Stimulated activated CD4-positive, alpha-beta T cell treated with anti-CD3 and anti-CD28 coated beads, Interleukin-2, amount 100 ng/mL, for 4 hours (primary cell): ENCODE results near the gene PCDHB7.
"Not testable (repeated sequence)": the region's sequence is repeated elsewhere in the genome, so short reads cannot be mapped to it uniquely, and the experiment has no call there.

ENCODE experiments used
- DNase-seq: peaks from one replicate; pipeline ENCODE4 v3.0.0-alpha.2; 2020; ENCODE audit warnings: low read depth

Gene PCDHB7

GRCh38 chr5:141180313-141180712, 7.9 kb downstream of the PCDHB7 start:
- DNase-seq, result no peak

DNA sequence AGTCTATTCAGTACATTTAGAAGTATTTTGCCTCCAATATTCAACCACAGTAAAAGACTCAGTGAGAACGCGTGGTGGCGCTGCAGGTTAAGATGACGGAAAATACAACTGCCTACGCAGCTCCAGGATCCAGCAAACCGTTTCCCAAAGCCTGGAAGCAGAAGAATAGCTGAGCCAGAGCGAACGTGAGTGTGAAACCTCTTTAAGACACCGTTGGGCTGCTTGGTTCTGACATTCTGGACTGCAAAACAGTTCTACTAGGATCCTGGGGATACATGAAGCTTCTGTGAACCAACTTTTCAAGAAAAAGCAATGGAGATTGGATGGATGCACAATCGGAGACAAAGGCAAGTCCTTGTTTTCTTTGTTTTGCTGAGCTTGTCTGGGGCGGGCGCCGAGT, 9.8 kb downstream of the PCDHB7 start, which contains the start of gene PCDHB16:
Gene PCDHB16 (plus strand): TSS at position 140 of the 400 bp plus-strand sequence. CDS start 173 bp downstream, at position 313.
- DNase-seq, result no peak

DNA sequence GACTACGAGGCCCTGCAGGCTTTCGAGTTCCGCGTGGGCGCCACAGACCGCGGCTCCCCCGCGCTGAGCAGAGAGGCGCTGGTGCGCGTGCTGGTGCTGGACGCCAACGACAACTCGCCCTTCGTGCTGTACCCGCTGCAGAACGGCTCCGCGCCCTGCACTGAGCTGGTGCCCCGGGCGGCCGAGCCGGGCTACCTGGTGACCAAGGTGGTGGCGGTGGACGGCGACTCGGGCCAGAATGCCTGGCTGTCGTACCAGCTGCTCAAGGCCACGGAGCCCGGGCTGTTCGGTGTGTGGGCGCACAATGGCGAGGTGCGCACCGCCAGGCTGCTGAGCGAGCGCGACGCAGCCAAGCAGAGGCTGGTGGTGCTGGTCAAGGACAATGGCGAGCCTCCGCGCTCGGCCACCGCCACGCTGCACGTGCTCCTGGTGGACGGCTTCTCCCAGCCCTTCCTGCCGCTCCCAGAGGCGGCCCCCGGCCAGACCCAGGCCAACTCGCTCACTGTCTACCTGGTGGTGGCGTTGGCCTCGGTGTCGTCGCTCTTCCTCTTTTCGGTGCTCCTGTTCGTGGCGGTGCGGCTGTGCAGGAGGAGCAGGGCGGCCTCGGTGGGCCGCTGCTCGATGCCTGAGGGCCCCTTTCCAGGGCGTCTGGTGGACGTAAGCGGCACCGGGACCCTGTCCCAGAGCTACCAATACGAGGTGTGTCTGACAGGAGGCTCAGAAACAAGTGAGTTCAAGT, 11.8 kb downstream of the PCDHB7 start:
- not testable (repeated sequence) for DNase-seq

GRCh38 chr5:141186897-141187512, 14.6 kb downstream of the PCDHB7 start, which contains the start of gene PCDHB9:
Gene PCDHB9, plus strand, starts transcription at chr5:141187161. Its CDS starts 158 bp downstream, at chr5:141187319.
- DNase-seq, result no peak

- not testable (repeated sequence) for DNase-seq
Measured at GRCh38 chr5:141188682-141189081, 16.2 kb downstream of the PCDHB7 start.

DNA sequence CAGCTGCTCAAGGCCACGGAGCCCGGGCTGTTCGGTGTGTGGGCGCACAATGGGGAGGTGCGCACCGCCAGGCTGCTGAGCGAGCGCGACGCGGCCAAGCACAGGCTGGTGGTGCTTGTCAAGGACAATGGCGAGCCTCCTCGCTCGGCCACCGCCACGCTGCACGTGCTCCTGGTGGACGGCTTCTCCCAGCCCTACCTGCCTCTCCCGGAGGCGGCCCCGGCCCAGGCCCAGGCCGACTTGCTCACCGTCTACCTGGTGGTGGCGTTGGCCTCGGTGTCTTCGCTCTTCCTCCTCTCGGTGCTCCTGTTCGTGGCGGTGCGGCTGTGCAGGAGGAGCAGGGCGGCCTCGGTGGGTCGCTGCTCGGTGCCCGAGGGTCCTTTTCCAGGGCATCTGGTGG, 16.7 kb downstream of the PCDHB7 start:
- not testable (repeated sequence) for DNase-seq

DNA sequence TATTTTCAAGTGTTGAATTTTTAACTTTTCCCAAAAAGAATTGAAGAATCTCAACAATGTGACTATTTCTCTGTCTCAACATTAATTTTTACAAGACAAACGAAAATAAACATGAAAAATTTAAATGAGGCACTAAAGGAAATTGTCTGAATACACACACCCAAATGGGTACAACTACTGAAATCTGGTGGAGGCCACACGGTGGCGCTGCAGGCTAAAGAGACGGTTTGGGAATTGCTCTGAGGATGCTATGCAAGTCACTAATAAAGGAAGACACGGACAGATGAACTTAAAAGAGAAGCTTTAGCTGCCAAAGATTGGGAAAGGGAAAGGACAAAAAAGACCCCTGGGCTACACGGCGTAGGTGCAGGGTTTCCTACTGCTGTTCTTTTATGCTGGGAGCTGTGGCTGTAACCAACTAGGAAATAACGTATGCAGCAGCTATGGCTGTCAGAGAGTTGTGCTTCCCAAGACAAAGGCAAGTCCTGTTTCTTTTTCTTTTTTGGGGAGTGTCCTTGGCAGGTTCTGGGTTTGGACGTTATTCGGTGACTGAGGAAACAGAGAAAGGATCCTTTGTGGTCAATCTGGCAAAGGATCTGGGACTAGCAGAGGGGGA, 19.8 kb downstream of the PCDHB7 start, which contains the start of gene PCDHB10:
Gene PCDHB10 (plus strand): TSS at position 244 of the 616 bp plus-strand sequence. CDS start 200 bp downstream, at position 444.
- no peak for DNase-seq

- not testable (repeated sequence) for DNase-seq
Measured at GRCh38 chr5:141194332-141194731, 21.9 kb downstream of the PCDHB7 start.

- DNase-seq, result no peak
Measured at GRCh38 chr5:141196363-141196762, 23.9 kb downstream of the PCDHB7 start.

DNA sequence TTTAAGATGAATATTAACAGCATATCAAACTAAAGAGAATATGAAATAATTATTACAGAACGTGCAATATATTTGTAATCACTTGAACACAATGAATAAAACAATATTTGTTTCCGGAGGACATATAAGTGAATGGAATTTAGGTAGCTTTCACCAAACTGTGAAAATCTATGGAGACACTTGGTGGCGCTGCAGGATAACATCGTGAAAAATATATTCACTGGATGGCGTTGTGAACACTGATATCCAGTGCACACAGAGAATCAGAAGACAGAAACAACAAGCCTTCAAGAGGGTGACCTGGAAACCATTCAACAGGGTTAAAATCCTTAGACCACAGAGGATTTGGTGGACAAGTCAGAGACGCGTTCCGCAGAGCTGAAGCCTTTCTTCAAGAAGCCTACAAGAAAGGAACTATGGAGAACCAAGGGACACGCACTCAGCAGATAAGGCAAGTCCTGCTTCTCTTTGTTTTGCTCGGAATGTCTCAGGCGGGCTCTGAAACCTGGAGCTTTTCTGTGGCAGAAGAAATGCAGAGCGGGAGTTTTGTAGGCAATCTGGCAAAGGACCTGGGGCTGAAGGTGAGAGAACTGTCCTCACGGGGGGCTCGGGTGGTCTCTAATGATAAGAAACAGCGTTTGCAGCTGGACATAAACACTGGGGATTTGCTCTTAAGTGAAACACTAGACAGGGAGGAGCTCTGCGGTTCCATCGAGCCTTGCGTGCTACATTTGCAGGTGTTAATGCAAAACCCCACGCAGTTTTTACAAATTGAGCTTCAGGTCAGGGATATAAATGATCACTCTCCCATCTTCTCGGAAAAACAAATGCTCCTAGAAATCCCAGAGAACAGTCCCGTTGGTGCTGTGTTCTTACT, 27.2 kb downstream of the PCDHB7 start, which contains the start of gene PCDHB11:
Gene PCDHB11 (plus strand): TSS at position 269 of the 877 bp plus-strand sequence. CDS start 148 bp downstream, at position 417.
- DNase-seq, result no peak

DNA sequence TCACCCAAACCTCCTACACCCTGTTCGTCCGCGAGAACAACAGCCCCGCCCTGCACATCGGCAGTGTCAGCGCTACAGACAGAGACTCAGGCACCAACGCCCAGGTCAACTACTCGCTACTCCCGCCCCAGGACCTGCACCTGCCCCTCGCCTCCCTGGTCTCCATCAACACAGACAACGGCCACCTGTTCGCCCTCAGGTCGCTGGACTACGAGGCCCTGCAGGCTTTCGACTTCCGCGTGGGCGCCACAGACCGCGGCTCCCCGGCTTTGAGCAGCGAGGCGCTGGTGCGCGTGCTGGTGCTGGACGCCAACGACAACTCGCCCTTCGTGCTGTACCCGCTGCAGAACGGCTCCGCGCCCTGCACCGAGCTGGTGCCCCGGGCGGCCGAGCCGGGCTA, 28.7 kb downstream of the PCDHB7 start:
- DNase-seq, result not testable (repeated sequence)

DNA sequence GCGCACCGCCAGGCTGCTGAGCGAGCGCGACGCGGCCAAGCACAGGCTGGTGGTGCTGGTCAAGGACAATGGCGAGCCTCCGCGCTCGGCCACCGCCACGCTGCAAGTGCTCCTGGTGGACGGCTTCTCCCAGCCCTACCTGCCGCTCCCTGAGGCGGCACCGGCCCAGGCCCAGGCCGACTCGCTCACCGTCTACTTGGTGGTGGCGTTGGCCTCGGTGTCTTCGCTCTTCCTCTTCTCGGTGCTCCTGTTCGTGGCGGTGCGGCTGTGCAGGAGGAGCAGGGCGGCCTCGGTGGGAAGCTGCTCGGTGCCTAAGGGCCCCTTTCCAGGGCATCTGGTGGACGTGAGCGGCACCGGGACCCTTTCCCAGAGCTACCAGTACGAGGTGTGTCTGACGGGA, 29.2 kb downstream of the PCDHB7 start:
- DNase-seq, result not testable (repeated sequence)

DNA sequence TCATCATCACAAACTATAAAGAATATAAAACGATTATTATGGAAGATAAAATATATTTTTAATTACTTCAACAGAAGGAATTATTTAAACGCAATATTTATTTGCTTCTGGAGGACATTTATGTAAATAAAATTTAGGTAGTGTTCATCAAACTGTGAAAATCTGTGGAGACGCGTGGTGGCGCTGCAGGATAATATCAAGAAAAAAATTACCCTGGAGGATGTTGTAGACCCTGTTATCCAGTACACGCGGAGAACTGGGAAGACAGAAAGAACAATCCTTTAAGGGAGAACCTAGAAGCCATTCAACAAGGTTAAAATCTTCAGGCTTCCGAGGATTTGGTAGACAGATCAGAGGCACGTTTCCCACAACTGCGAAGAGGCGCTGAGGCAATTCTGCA, 36.0 kb downstream of the PCDHB7 start, which contains the start of gene PCDHB12:
Gene PCDHB12 (plus strand): TSS at position 242 of the 400 bp plus-strand sequence. CDS start 189 bp downstream, outside the sequence.
- no peak for DNase-seq

DNA sequence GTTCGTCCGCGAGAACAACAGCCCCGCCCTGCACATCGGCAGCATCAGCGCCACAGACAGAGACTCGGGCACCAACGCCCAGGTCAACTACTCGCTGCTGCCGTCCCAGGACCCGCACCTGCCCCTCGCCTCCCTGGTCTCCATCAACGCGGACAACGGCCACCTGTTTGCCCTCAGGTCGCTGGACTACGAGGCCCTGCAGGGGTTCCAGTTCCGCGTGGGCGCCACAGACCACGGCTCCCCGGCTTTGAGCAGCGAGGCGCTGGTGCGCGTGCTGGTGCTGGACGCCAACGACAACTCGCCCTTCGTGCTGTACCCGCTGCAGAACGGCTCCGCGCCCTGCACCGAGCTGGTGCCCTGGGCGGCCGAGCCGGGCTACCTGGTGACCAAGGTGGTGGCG, 37.8 kb downstream of the PCDHB7 start:
- DNase-seq, result not testable (repeated sequence)

DNA sequence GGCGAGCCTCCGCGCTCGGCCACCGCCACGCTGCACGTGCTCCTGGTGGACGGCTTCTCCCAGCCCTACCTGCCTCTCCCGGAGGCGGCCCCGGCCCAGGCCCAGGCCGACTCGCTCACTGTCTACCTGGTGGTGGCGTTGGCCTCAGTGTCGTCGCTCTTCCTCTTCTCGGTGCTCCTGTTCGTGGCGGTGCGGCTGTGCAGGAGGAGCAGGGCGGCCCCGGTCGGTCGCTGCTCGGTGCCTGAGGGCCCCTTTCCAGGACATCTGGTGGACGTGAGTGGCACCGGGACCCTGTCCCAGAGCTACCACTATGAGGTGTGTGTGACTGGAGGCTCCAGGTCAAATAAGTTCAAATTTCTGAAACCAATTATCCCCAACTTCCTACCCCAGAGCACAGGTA, 38.4 kb downstream of the PCDHB7 start:
- DNase-seq, result not testable (repeated sequence)

DNA sequence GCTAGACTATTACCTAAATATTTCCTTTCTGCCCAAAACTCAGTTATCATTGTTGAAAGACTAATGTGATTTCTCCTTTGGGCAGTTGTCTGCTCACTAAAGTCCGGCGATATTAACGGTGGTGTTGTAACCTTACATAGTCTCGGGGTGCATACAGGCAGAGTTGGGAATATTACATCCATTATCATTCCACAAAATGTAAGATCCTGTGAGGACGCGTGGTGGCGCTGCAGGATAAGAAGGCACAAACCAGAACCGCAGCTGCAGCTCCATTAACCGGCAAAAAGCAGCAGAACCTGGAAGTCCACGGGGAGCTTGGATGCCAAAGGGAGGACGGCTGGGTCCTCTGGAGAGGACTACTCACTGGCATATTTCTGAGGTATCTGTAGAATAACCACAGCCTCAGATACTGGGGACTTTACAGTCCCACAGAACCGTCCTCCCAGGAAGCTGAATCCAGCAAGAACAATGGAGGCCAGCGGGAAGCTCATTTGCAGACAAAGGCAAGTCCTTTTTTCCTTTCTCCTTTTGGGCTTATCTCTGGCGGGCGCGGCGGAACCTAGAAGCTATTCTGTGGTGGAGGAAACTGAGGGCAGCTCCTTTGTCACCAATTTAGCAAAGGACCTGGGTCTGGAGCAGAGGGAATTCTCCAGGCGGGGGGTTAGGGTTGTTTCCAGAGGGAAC, 41.4 kb downstream of the PCDHB7 start, which contains the start of gene PCDHB13:
Gene PCDHB13 (plus strand): TSS at position 264 of the 684 bp plus-strand sequence. CDS start 205 bp downstream, at position 469.
- not testable (repeated sequence) for DNase-seq

DNA sequence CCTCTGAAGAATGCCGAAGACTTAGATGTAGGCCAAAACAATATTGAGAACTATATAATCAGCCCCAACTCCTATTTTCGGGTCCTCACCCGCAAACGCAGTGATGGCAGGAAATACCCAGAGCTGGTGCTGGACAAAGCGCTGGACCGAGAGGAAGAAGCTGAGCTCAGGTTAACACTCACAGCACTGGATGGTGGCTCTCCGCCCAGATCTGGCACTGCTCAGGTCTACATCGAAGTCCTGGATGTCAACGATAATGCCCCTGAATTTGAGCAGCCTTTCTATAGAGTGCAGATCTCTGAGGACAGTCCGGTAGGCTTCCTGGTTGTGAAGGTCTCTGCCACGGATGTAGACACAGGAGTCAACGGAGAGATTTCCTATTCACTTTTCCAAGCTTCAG, 42.1 kb downstream of the PCDHB7 start:
- not testable (repeated sequence) for DNase-seq

GRCh38 chr5:141215504-141215903, 43.1 kb downstream of the PCDHB7 start:
- DNase-seq, result not testable (repeated sequence)

DNA sequence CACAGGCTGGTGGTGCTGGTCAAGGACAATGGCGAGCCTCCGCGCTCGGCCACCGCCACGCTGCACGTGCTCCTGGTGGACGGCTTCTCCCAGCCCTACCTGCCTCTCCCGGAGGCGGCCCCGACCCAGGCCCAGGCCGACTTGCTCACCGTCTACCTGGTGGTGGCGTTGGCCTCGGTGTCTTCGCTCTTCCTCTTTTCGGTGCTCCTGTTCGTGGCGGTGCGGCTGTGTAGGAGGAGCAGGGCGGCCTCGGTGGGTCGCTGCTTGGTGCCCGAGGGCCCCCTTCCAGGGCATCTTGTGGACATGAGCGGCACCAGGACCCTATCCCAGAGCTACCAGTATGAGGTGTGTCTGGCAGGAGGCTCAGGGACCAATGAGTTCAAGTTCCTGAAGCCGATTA, 43.6 kb downstream of the PCDHB7 start:
- DNase-seq, result not testable (repeated sequence)

GRCh38 chr5:141223112-141223783, 50.8 kb downstream of the PCDHB7 start, which contains the start of gene PCDHB14:
Gene PCDHB14, plus strand, starts transcription at chr5:141223343. Its CDS starts 163 bp downstream, at chr5:141223506.
- DNase-seq, result no peak
